ENCODE data around the gene IGF2.

Gene IGF2

DNA sequence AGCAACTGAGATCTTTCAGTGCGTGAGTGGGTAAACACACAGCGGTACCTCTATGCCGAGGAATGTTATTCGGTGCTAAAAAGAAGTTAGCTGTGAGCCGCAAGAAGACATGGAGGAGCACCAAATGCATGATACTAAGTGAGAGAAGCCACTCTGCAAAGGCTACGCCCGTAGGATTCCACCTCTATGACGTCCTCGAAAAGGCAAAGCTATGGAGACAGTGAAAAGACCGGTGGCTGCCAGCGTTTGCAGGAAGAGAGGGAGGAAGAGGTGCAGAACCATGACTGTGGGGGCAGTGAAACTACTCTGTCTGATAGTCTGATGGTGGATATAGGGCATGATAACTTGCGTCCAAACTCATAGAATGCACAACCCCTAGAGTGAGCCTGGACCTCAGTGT, 28.7 kb downstream of the IGF2 start:
- DNase-seq (ENCODE audit: low read depth) = no peak
- TF ChIP-seq MYC (IDR thresholded peaks at IDR 0.05; ENCODE audit: low read depth, low read length) = no peak
- no peak for TF ChIP-seq POLR2A (IDR thresholded peaks at IDR 0.05; ENCODE audit: extremely low read depth, insufficient read length)
- no peak for TF ChIP-seq MAX (IDR thresholded peaks at IDR 0.05; ENCODE audit: low read depth, low read length)
- TF ChIP-seq, protein P1, sequence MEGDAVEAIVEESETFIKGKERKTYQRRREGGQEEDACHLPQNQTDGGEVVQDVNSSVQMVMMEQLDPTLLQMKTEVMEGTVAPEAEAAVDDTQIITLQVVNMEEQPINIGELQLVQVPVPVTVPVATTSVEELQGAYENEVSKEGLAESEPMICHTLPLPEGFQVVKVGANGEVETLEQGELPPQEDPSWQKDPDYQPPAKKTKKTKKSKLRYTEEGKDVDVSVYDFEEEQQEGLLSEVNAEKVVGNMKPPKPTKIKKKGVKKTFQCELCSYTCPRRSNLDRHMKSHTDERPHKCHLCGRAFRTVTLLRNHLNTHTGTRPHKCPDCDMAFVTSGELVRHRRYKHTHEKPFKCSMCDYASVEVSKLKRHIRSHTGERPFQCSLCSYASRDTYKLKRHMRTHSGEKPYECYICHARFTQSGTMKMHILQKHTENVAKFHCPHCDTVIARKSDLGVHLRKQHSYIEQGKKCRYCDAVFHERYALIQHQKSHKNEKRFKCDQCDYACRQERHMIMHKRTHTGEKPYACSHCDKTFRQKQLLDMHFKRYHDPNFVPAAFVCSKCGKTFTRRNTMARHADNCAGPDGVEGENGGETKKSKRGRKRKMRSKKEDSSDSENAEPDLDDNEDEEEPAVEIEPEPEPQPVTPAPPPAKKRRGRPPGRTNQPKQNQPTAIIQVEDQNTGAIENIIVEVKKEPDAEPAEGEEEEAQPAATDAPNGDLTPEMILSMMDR (IDR thresholded peaks at IDR 0.05; ENCODE audit: low read depth, low read length) = no peak
- no peak overlapping the region for H3K4me3 ChIP-seq (ENCODE audit: low read depth, low read length)

DNA sequence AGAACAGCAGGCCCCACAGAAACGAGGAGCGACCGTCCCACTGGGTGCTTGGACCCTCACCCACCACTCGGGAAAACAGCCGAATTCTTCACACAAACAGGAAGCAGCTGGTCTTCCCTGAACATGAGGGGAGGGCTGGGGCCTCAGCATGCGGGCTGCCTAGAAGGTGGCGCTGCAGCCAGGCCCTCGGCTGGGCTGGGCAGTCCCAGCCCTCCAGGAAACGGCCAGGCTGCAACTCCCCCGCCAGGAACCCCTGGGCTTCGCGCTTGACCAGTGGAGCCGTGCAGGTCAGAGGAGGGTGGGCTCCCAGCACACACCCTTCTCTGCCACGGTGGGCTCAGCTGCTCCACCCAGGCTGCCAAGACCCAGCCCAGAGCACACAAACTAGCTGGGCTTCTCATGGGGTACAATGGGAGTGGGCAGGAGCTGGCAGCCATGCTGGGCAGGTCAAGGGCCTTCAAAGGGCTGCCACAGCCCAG, 29.6 kb downstream of the IGF2 start:
- DNase-seq (ENCODE audit: low read depth) = peak; percentile 18
- H3K4me3 ChIP-seq (ENCODE audit: low read depth, low read length) = no peak overlapping the region
- TF ChIP-seq MYC (IDR thresholded peaks at IDR 0.05; ENCODE audit: low read depth, low read length) (peak; percentile 38; the same call in 1 of the 2 replicates), POLR2A (IDR thresholded peaks at IDR 0.05; ENCODE audit: extremely low read depth, insufficient read length) (no peak), MAX (IDR thresholded peaks at IDR 0.05; ENCODE audit: low read depth, low read length) (0 out of 2 replicates have a peak, but pooled peaks have one; percentile 18)
- TF ChIP-seq, protein P1 (IDR thresholded peaks at IDR 0.05; ENCODE audit: low read depth, low read length) = no peak

GRCh38 chr11:2108675-2109491, 30.3 kb downstream of the IGF2 start:
- H3K4me3 ChIP-seq (ENCODE audit: low read depth, low read length) = no peak overlapping the region
- DNase-seq (ENCODE audit: low read depth) = no peak
- TF ChIP-seq POLR2A (IDR thresholded peaks at IDR 0.05; ENCODE audit: extremely low read depth, insufficient read length) (no peak), MYC (IDR thresholded peaks at IDR 0.05; ENCODE audit: low read depth, low read length) (no peak), MAX (IDR thresholded peaks at IDR 0.05; ENCODE audit: low read depth, low read length) (no peak)
- TF ChIP-seq, protein P1 (IDR thresholded peaks at IDR 0.05; ENCODE audit: low read depth, low read length) = no peak

GRCh38 chr11:2107941-2108630, 31.1 kb downstream of the IGF2 start:
- TF ChIP-seq MAX (IDR thresholded peaks at IDR 0.05; ENCODE audit: low read depth, low read length) (no peak), POLR2A (IDR thresholded peaks at IDR 0.05; ENCODE audit: extremely low read depth, insufficient read length) (no peak), MYC (IDR thresholded peaks at IDR 0.05; ENCODE audit: low read depth, low read length) (no peak)
- TF ChIP-seq, protein P1 (IDR thresholded peaks at IDR 0.05; ENCODE audit: low read depth, low read length) = no peak
- DNase-seq (ENCODE audit: low read depth) = no peak
- H3K4me3 ChIP-seq (ENCODE audit: low read depth, low read length) = no peak overlapping the region

DNA sequence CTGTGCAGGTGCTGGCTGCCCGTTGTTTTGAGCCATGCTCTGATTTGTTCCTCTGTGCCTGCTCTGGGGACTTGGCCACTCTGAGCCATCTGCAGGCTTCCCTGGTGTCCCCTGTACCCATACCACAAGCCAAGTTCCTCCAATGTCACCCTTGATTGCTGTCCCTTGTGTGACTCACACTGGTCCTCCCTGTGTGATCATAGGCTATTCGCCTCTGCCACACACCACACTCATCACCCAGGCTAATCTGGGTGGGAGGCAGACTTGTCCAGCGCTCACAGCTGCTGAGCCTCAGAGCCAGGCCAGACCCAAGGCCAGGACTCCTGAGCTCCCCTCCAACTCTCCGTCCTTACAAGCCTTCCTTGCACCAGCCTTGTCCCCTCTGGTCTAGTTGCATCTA, 31.7 kb downstream of the IGF2 start:
- TF ChIP-seq MAX (IDR thresholded peaks at IDR 0.05; ENCODE audit: low read depth, low read length) (no peak), POLR2A (IDR thresholded peaks at IDR 0.05; ENCODE audit: extremely low read depth, insufficient read length) (no peak), MYC (IDR thresholded peaks at IDR 0.05; ENCODE audit: low read depth, low read length) (no peak)
- TF ChIP-seq, protein P1 (IDR thresholded peaks at IDR 0.05; ENCODE audit: low read depth, low read length) = no peak
- H3K4me3 ChIP-seq (ENCODE audit: low read depth, low read length) = no peak overlapping the region
- no peak for DNase-seq (ENCODE audit: low read depth)
